Measurements from ENCODE around the gene GGA1. TPM values are rescaled to one million over a fixed set of nuclear protein-coding genes. Genes with fewer than 3 reads are reported as not detected.

Gene GGA1
- total and polyA plus RNA-seq, 9 of the 15 experiments (the other 6 are each of a cell fraction or from before 2014, with no cell fraction given): 1.5 to 69.5 (median 31.6) TPM

- 44% methylated on average over 9 of the region's 9 CpGs for WGBS (ENCODE audit: insufficient coverage, low coverage, missing lambda C conversion rate)
- FAIRE-seq (no peak), DNase-seq (ENCODE audit: extremely low read depth in 1 of 4, low spot score in 3 of 4) (peak in 2 of 4 experiments; percentile 53 to 62), ATAC-seq (peak; percentile 35)
- H3K4me1 ChIP-seq (replicated peaks in 1 of 2; ENCODE audit: control insufficient read depth in 2 of 2, insufficient read depth in 2 of 2, low read length in 2 of 2): peaks cover 7 to 33% of the 10 kb centered on the region in 2 experiments; a peak in 4 of 5 replicates
- H3K4me3 ChIP-seq: no peak overlapping the region
- H3K79me2 ChIP-seq (ENCODE audit: control insufficient read depth, insufficient read depth, low read length): peaks cover 23% of the 10 kb centered on the region
- no TSS peak for BruUV-seq (replicated peaks)
- no peak overlapping the region for H2AFZ ChIP-seq (ENCODE audit: low read depth, low read length)
- no peaks in the 10 kb centered on the region for H3K9me3 ChIP-seq (replicated peaks; ENCODE audit: control insufficient read depth, insufficient read depth, low read depth, low read length)
- H3K27me3 ChIP-seq (ENCODE audit: control insufficient read depth in 2 of 2, insufficient read depth in 2 of 2, low read length in 2 of 2): no peaks in the 10 kb centered on the region
- CTCF ChIA-PET (ENCODE audit: low intra/inter-chr PET ratio): no interaction called here
- no peak overlapping the region for H3K27ac ChIP-seq (ENCODE audit: extremely low read depth, low read depth, low read length)
- POLR2A ChIA-PET: interaction anchor here (0.6 to 2.1 kb wide), 14 partner anchors 9 to 591 kb away, joined by 3 to 16 read pairs (median 4); partner anchors contain the start of genes CDC42EP1, LGALS2 and SOX10
- no peak overlapping the region; the same call in 1 of the 2 replicates for H3K4me2 ChIP-seq (ENCODE audit: insufficient read depth, low read length)
- in situ Hi-C loops (cut with MboI) (no loop called here), intact Hi-C loops (cut with micrococcal nuclease) (no loop called here)
- H4K20me1 ChIP-seq (replicated peaks; ENCODE audit: control insufficient read depth, insufficient read depth, low read length): peaks cover 46% of the 10 kb centered on the region
- peaks cover 5% of the 10 kb centered on the region for H3K9me1 ChIP-seq (ENCODE audit: control insufficient read depth, insufficient read depth, low read length)
- H3K9ac ChIP-seq (ENCODE audit: insufficient read depth in 1 of 2, low read depth in 2 of 2, low read length in 2 of 2): no peak overlapping the region
- peaks cover 34% of the 10 kb centered on the region; the same call in 2 of the 3 replicates for H3K36me3 ChIP-seq (ENCODE audit: control insufficient read depth, insufficient read depth, low read length)
- TF ChIP-seq SIX5 (IDR thresholded peaks at IDR 0.05; ENCODE audit: borderline replicate concordance in 1 of 2, insufficient read depth in 1 of 2, low read depth in 1 of 2, low read length in 2 of 2) (no peak), THRB (CRISPR knock-in tag; conservative IDR thresholded peaks at IDR 0.05) (0 out of 2 replicates have a peak, but pooled peaks have one; percentile 73), MAFK (IDR thresholded peaks at IDR 0.05; ENCODE audit: low read length) (no peak), ATF1 (CRISPR knock-in tag; IDR thresholded peaks at IDR 0.05) (no peak), ATF1 (tag; IDR thresholded peaks at IDR 0.05) (no peak), RBBP5 (IDR thresholded peaks at IDR 0.05; ENCODE audit: borderline replicate concordance, insufficient read depth, low read length, poor library complexity, severe bottlenecking) (no peak), NR2C2 (CRISPR knock-in tag; IDR thresholded peaks at IDR 0.05) (peak; percentile 82), NR2C2 (tag; IDR thresholded peaks at IDR 0.05) (peak; percentile 91), SETDB1 (IDR thresholded peaks at IDR 0.05; ENCODE audit: low read length) (no peak), TCF7L2 (IDR thresholded peaks at IDR 0.05; ENCODE audit: low read depth, low read length) (no peak), CREB3L1 (IDR thresholded peaks at IDR 0.05; ENCODE audit: borderline replicate concordance, low read depth) (no peak), ZNF551 (CRISPR knock-in tag; IDR thresholded peaks at IDR 0.05) (no peak), POLR2B (IDR thresholded peaks at IDR 0.05; ENCODE audit: low read depth, partially characterized antibody) (peak; percentile 30), CBX5 (IDR thresholded peaks at IDR 0.05; ENCODE audit: borderline replicate concordance, low read depth) (no peak), ESRRA (IDR thresholded peaks at IDR 0.05; ENCODE audit: borderline replicate concordance, low read depth) (peak; percentile 97), MXI1 (IDR thresholded peaks at IDR 0.05; ENCODE audit: low read depth, low read length) (no peak), E2F3 (CRISPR knock-in tag; IDR thresholded peaks at IDR 0.05) (no peak), NRF1 (conservative IDR thresholded peaks at IDR 0.05 in 1 of 2, IDR thresholded peaks at IDR 0.05 in 1 of 2) (no peak), POLR2G (IDR thresholded peaks at IDR 0.05; ENCODE audit: low read depth, low read length) (peak; percentile 67), SIRT6 (IDR thresholded peaks at IDR 0.05; ENCODE audit: low read depth, low read length) (peak; percentile 84), XRCC4 (IDR thresholded peaks at IDR 0.05; ENCODE audit: extremely low read depth, insufficient read depth, insufficient read length) (no peak), POLR2A (conservative IDR thresholded peaks at IDR 0.05) (peak; percentile 38; the same call in 1 of the 2 replicates)
These were observed 38.5 kb upstream of the GGA1 start for GRCh38 chr22:37569921-37570660.

Data from K562 (cell line).